GM12878 (cell line): ENCODE data around the gene THOC6.
A peak's percentile ranks its signal among the peaks of the same experiment; 100 is the strongest.

Source experiments
- CREM ChIP-seq: IDR thresholded peaks from 2 replicates; pipeline ENCODE4 v1.6.1; 2014; ENCODE audit warnings: antibody characterized with exemption, low read depth
- CTCF ChIP-seq, 3 experiments: IDR thresholded peaks in 2 of 3; conservative IDR thresholded peaks in 1 of 3; 2 replicates each; pipeline ENCODE4 v1.5.1; 2011; ENCODE audit warnings: low read depth in 3 of 3, low read length in 3 of 3, mild to moderate bottlenecking in 3 of 3, control low read depth in 2 of 3, moderate library complexity in 2 of 3, inconsistent platforms in 1 of 3, mixed read lengths in 1 of 3; ENCODE audit not compliant: control insufficient read depth in 2 of 3, insufficient read depth in 1 of 3; ENCODE audit errors: extremely low read depth in 1 of 3
- JUND ChIP-seq: IDR thresholded peaks from 2 replicates; pipeline ENCODE4 v1.6.1; 2012; ENCODE audit warnings: low read depth, mild to moderate bottlenecking, low read length, improper control_type of control experiment, moderate library complexity
- KAT2A ChIP-seq: conservative IDR thresholded peaks from 2 replicates; pipeline ENCODE4 v1.6.1; 2011; ENCODE audit warnings: low read depth, low read length; ENCODE audit not compliant: control insufficient read depth
- MYC ChIP-seq: IDR thresholded peaks from 2 replicates; pipeline ENCODE4 v1.6.1; 2011; ENCODE audit warnings: mild to moderate bottlenecking, low read length, moderate library complexity, inconsistent platforms; ENCODE audit not compliant: insufficient read depth, insufficient replicate concordance, insufficient read length, severe bottlenecking
- POLR2A ChIP-seq: IDR thresholded peaks from 2 replicates; pipeline ENCODE4 v1.6.1; 2011; ENCODE audit warnings: low read depth, mild to moderate bottlenecking, low read length
- RAD51 ChIP-seq: fragments of 450-650 bp; IDR thresholded peaks from 2 replicates; pipeline ENCODE4 v1.6.1; 2016; ENCODE audit warnings: moderate library complexity, mild to moderate bottlenecking, inconsistent platforms
- RELA ChIP-seq: fragments of 450-650 bp; IDR thresholded peaks from 2 replicates; pipeline ENCODE4 v1.8.0; 2014; ENCODE audit warnings: borderline replicate concordance; ENCODE audit not compliant: partially characterized antibody
- REST ChIP-seq: IDR thresholded peaks from 2 replicates; pipeline ENCODE4 v1.6.1; 2012; ENCODE audit warnings: mild to moderate bottlenecking, low read depth, low read length
- TCF12 ChIP-seq: IDR thresholded peaks from 2 replicates; pipeline ENCODE4 v1.6.1; 2011; ENCODE audit warnings: low read depth, mild to moderate bottlenecking, low read length
- YY1 ChIP-seq: IDR thresholded peaks from 2 replicates; pipeline ENCODE4 v1.6.1; 2011; ENCODE audit warnings: low read depth, mild to moderate bottlenecking, low read length
- ZBTB33 ChIP-seq: fragments of 450-650 bp; IDR thresholded peaks from 2 replicates; pipeline ENCODE4 v1.6.1; 2017; ENCODE audit warnings: mild to moderate bottlenecking

- TF ChIP-seq CTCF (IDR thresholded peaks at IDR 0.05 in 2 of 3, conservative IDR thresholded peaks at IDR 0.05 in 1 of 3; ENCODE audit: control insufficient read depth in 2 of 3, extremely low read depth in 1 of 3, insufficient read depth in 1 of 3, low read depth in 3 of 3, low read length in 3 of 3) = no peak
- no peak for TF ChIP-seq RAD51
- peak; percentile 11; the same call in 1 of the 2 replicates for TF ChIP-seq YY1
- TF ChIP-seq TCF12 = no peak
- TF ChIP-seq REST = no peak
- TF ChIP-seq JUND = no peak
- TF ChIP-seq ZBTB33 = no peak
- TF ChIP-seq CREM = no peak
- TF ChIP-seq POLR2A = peak; percentile 98
- no peak for TF ChIP-seq RELA
- no peak for TF ChIP-seq KAT2A
- TF ChIP-seq MYC = no peak
These were observed 43.3 kb upstream of the THOC6 start, which contains the start of gene PKMYT1 for GRCh38 chr16:2980227-2981176.
